ENCODE measurements around the gene ITIH3. TPM values are rescaled to one million over a fixed set of nuclear protein-coding genes. Genes with fewer than 3 reads are reported as not detected.
A peak's percentile ranks its signal among the peaks of the same experiment; 100 is the strongest.

Gene ITIH3
- total and polyA plus RNA-seq, 2 donors: 0.24 to 4.8 TPM

- Histone ChIP-seq H3K27me3 (ENCODE audit: control insufficient read depth in 2 of 2, insufficient read depth in 1 of 2, low read length in 1 of 2) (no peaks in the 10 kb centered on the region), H3K27ac (ENCODE audit: low read depth in 1 of 2, low read length in 1 of 2) (peak overlapping the region in 1 of 2 donors; percentile 92), H3K4me3 (ENCODE audit: low read length in 2 of 2) (no peak overlapping the region), H3K36me3 (ENCODE audit: control insufficient read depth in 2 of 2, insufficient read depth in 2 of 2, low read length in 1 of 2) (peaks cover 44 to 58% of the 10 kb centered on the region in 2 donors), H3K9me3 (ENCODE audit: control insufficient read depth in 2 of 2, insufficient read depth in 1 of 2, low read length in 1 of 2) (peaks cover 0 to 5% of the 10 kb centered on the region in 2 donors), H3K4me1 (ENCODE audit: control insufficient read depth in 2 of 2, insufficient read depth in 2 of 2, low read length in 2 of 2) (peaks cover 17 to 99% of the 10 kb centered on the region in 2 donors)
- DNase-seq (ENCODE audit: low read depth in 6 of 9, low spot score in 9 of 9): no peak
- WGBS: 98% methylated on average over 2 of the region's 2 CpGs
Observed at GRCh38 chr3:52843881-52844280, 49.3 kb downstream of the ITIH3 start.

- no peak for DNase-seq (ENCODE audit: low read depth in 6 of 9, low spot score in 9 of 9)
- H3K27me3 ChIP-seq (ENCODE audit: control insufficient read depth in 2 of 2, insufficient read depth in 1 of 2, low read length in 1 of 2): no peaks in the 10 kb centered on the region
- H3K36me3 ChIP-seq (ENCODE audit: control insufficient read depth in 2 of 2, insufficient read depth in 2 of 2, low read length in 1 of 2): peaks cover 49 to 61% of the 10 kb centered on the region in 2 donors
- WGBS: 86% methylated on average over 18 of the region's 18 CpGs
- H3K4me3 ChIP-seq (ENCODE audit: low read length in 2 of 2): no peak overlapping the region
- H3K4me1 ChIP-seq (ENCODE audit: control insufficient read depth in 2 of 2, insufficient read depth in 2 of 2, low read length in 2 of 2): peaks cover 14 to 99% of the 10 kb centered on the region in 2 donors
- H3K27ac ChIP-seq (ENCODE audit: low read depth in 1 of 2, low read length in 1 of 2): peak overlapping the region in 1 of 2 donors; percentile 92
- H3K9me3 ChIP-seq (ENCODE audit: control insufficient read depth in 2 of 2, insufficient read depth in 1 of 2, low read length in 1 of 2): peaks cover 0 to 5% of the 10 kb centered on the region in 2 donors
Observed at GRCh38 chr3:52844290-52844975, 49.8 kb downstream of the ITIH3 start.

- no peak overlapping the region for H3K4me3 ChIP-seq (ENCODE audit: low read length in 2 of 2)
- DNase-seq (ENCODE audit: low read depth in 6 of 9, low spot score in 9 of 9): no peak
- H3K27ac ChIP-seq (ENCODE audit: low read depth in 1 of 2, low read length in 1 of 2): peak overlapping the region in 1 of 2 donors; percentile 92
- no peaks in the 10 kb centered on the region for H3K27me3 ChIP-seq (ENCODE audit: control insufficient read depth in 2 of 2, insufficient read depth in 1 of 2, low read length in 1 of 2)
- H3K36me3 ChIP-seq (ENCODE audit: control insufficient read depth in 2 of 2, insufficient read depth in 2 of 2, low read length in 1 of 2): peaks cover 51 to 63% of the 10 kb centered on the region in 2 donors
- H3K9me3 ChIP-seq (ENCODE audit: control insufficient read depth in 2 of 2, insufficient read depth in 1 of 2, low read length in 1 of 2): peaks cover 0 to 5% of the 10 kb centered on the region in 2 donors
- H3K4me1 ChIP-seq (ENCODE audit: control insufficient read depth in 2 of 2, insufficient read depth in 2 of 2, low read length in 2 of 2): peaks cover 14 to 97% of the 10 kb centered on the region in 2 donors
- 85% methylated on average over 6 of the region's 6 CpGs for WGBS
Observed at GRCh38 chr3:52845157-52845556, 50.6 kb downstream of the ITIH3 start.

- Histone ChIP-seq H3K4me3 (ENCODE audit: low read length in 2 of 2) (no peak overlapping the region), H3K4me1 (ENCODE audit: control insufficient read depth in 2 of 2, insufficient read depth in 2 of 2, low read length in 2 of 2) (peaks cover 14 to 90% of the 10 kb centered on the region in 2 donors), H3K36me3 (ENCODE audit: control insufficient read depth in 2 of 2, insufficient read depth in 2 of 2, low read length in 1 of 2) (peaks cover 53 to 66% of the 10 kb centered on the region in 2 donors), H3K27me3 (ENCODE audit: control insufficient read depth in 2 of 2, insufficient read depth in 1 of 2, low read length in 1 of 2) (no peaks in the 10 kb centered on the region), H3K9me3 (ENCODE audit: control insufficient read depth in 2 of 2, insufficient read depth in 1 of 2, low read length in 1 of 2) (peaks cover 0 to 5% of the 10 kb centered on the region in 2 donors), H3K27ac (ENCODE audit: low read depth in 1 of 2, low read length in 1 of 2) (peak overlapping the region in 1 of 2 donors; percentile 92)
- DNase-seq (ENCODE audit: low read depth in 6 of 9, low spot score in 9 of 9): no peak
- 93% methylated on average over 7 of the region's 7 CpGs for WGBS
Observed at GRCh38 chr3:52845691-52846431, 51.3 kb downstream of the ITIH3 start.

GRCh38 chr3:52846432-52846965, 51.9 kb downstream of the ITIH3 start:
- peak overlapping the region in 1 of 2 donors; percentile 92 for H3K27ac ChIP-seq (ENCODE audit: low read depth in 1 of 2, low read length in 1 of 2)
- whole genome bisulfite sequencing: 51% methylated on average over 15 of the region's 15 CpGs

GRCh38 chr3:52847241-52847640, 52.6 kb downstream of the ITIH3 start:
- Histone ChIP-seq H3K4me3 (ENCODE audit: low read length in 2 of 2) (no peak overlapping the region), H3K36me3 (ENCODE audit: control insufficient read depth in 2 of 2, insufficient read depth in 2 of 2, low read length in 1 of 2) (peaks cover 57 to 64% of the 10 kb centered on the region in 2 donors), H3K9me3 (ENCODE audit: control insufficient read depth in 2 of 2, insufficient read depth in 1 of 2, low read length in 1 of 2) (peaks cover 0 to 3% of the 10 kb centered on the region in 2 donors), H3K27me3 (ENCODE audit: control insufficient read depth in 2 of 2, insufficient read depth in 1 of 2, low read length in 1 of 2) (no peaks in the 10 kb centered on the region), H3K4me1 (ENCODE audit: control insufficient read depth in 2 of 2, insufficient read depth in 2 of 2, low read length in 2 of 2) (peaks cover 12 to 86% of the 10 kb centered on the region in 2 donors), H3K27ac (ENCODE audit: low read depth in 1 of 2, low read length in 1 of 2) (peak overlapping the region in 1 of 2 donors; percentile 92)
- WGBS: 88% methylated on average over 6 of the region's 6 CpGs
- no peak for DNase-seq (ENCODE audit: low read depth in 6 of 9, low spot score in 9 of 9)

More at GRCh38 chr3:52846432-52846965, 51.9 kb downstream of the ITIH3 start:
- DNase-seq (ENCODE audit: low read depth in 6 of 9, low spot score in 9 of 9): peak in 1 of 9 donors; percentile 53
- Histone ChIP-seq H3K4me3 (ENCODE audit: low read length in 2 of 2) (no peak overlapping the region), H3K4me1 (ENCODE audit: control insufficient read depth in 2 of 2, insufficient read depth in 2 of 2, low read length in 2 of 2) (peaks cover 14 to 88% of the 10 kb centered on the region in 2 donors), H3K9me3 (ENCODE audit: control insufficient read depth in 2 of 2, insufficient read depth in 1 of 2, low read length in 1 of 2) (peaks cover 0 to 3% of the 10 kb centered on the region in 2 donors), H3K27me3 (ENCODE audit: control insufficient read depth in 2 of 2, insufficient read depth in 1 of 2, low read length in 1 of 2) (no peaks in the 10 kb centered on the region), H3K36me3 (ENCODE audit: control insufficient read depth in 2 of 2, insufficient read depth in 2 of 2, low read length in 1 of 2) (peaks cover 53 to 64% of the 10 kb centered on the region in 2 donors)

- DNase-seq (ENCODE audit: low read depth in 6 of 9, low spot score in 9 of 9): no peak
- H3K27ac ChIP-seq (ENCODE audit: low read depth in 1 of 2, low read length in 1 of 2): no peak overlapping the region
- peaks cover 9 to 81% of the 10 kb centered on the region in 2 donors for H3K4me1 ChIP-seq (ENCODE audit: control insufficient read depth in 2 of 2, insufficient read depth in 2 of 2, low read length in 2 of 2)
- WGBS: 96% methylated on average over 7 of the region's 7 CpGs
- peaks cover 57 to 63% of the 10 kb centered on the region in 2 donors for H3K36me3 ChIP-seq (ENCODE audit: control insufficient read depth in 2 of 2, insufficient read depth in 2 of 2, low read length in 1 of 2)
- peaks cover 0 to 3% of the 10 kb centered on the region in 2 donors for H3K9me3 ChIP-seq (ENCODE audit: control insufficient read depth in 2 of 2, insufficient read depth in 1 of 2, low read length in 1 of 2)
- no peaks in the 10 kb centered on the region for H3K27me3 ChIP-seq (ENCODE audit: control insufficient read depth in 2 of 2, insufficient read depth in 1 of 2, low read length in 1 of 2)
- H3K4me3 ChIP-seq (ENCODE audit: low read length in 2 of 2): no peak overlapping the region
Observed at GRCh38 chr3:52847726-52848125, 53.1 kb downstream of the ITIH3 start.

- Histone ChIP-seq H3K27me3 (ENCODE audit: control insufficient read depth in 2 of 2, insufficient read depth in 1 of 2, low read length in 1 of 2) (no peaks in the 10 kb centered on the region), H3K36me3 (ENCODE audit: control insufficient read depth in 2 of 2, insufficient read depth in 2 of 2, low read length in 1 of 2) (peaks cover 60 to 63% of the 10 kb centered on the region in 2 donors), H3K4me3 (ENCODE audit: low read length in 2 of 2) (no peak overlapping the region), H3K4me1 (ENCODE audit: control insufficient read depth in 2 of 2, insufficient read depth in 2 of 2, low read length in 2 of 2) (peaks cover 9 to 72% of the 10 kb centered on the region in 2 donors), H3K27ac (ENCODE audit: low read depth in 1 of 2, low read length in 1 of 2) (no peak overlapping the region), H3K9me3 (ENCODE audit: control insufficient read depth in 2 of 2, insufficient read depth in 1 of 2, low read length in 1 of 2) (peaks cover 0 to 3% of the 10 kb centered on the region in 2 donors)
- WGBS: 95% methylated on average over 7 of the region's 7 CpGs
- DNase-seq (ENCODE audit: low read depth in 6 of 9, low spot score in 9 of 9): no peak
Observed at GRCh38 chr3:52848617-52849016, 54.0 kb downstream of the ITIH3 start.

- peaks cover 7 to 62% of the 10 kb centered on the region in 2 donors for H3K4me1 ChIP-seq (ENCODE audit: control insufficient read depth in 2 of 2, insufficient read depth in 2 of 2, low read length in 2 of 2)
- WGBS: 98% methylated on average over 15 of the region's 15 CpGs
- H3K4me3 ChIP-seq (ENCODE audit: low read length in 2 of 2): no peak overlapping the region
- H3K9me3 ChIP-seq (ENCODE audit: control insufficient read depth in 2 of 2, insufficient read depth in 1 of 2, low read length in 1 of 2): peaks cover 0 to 3% of the 10 kb centered on the region in 2 donors
- no peak overlapping the region for H3K27ac ChIP-seq (ENCODE audit: low read depth in 1 of 2, low read length in 1 of 2)
- H3K27me3 ChIP-seq (ENCODE audit: control insufficient read depth in 2 of 2, insufficient read depth in 1 of 2, low read length in 1 of 2): no peaks in the 10 kb centered on the region
- no peak for DNase-seq (ENCODE audit: low read depth in 6 of 9, low spot score in 9 of 9)
- peaks cover 60 to 66% of the 10 kb centered on the region in 2 donors for H3K36me3 ChIP-seq (ENCODE audit: control insufficient read depth in 2 of 2, insufficient read depth in 2 of 2, low read length in 1 of 2)
Observed at GRCh38 chr3:52849656-52850055, 55.1 kb downstream of the ITIH3 start.

All from thymus (tissue), 11 donors.